ENCODE results near the gene LAMA5.

The LAMA5 gene

DNA sequence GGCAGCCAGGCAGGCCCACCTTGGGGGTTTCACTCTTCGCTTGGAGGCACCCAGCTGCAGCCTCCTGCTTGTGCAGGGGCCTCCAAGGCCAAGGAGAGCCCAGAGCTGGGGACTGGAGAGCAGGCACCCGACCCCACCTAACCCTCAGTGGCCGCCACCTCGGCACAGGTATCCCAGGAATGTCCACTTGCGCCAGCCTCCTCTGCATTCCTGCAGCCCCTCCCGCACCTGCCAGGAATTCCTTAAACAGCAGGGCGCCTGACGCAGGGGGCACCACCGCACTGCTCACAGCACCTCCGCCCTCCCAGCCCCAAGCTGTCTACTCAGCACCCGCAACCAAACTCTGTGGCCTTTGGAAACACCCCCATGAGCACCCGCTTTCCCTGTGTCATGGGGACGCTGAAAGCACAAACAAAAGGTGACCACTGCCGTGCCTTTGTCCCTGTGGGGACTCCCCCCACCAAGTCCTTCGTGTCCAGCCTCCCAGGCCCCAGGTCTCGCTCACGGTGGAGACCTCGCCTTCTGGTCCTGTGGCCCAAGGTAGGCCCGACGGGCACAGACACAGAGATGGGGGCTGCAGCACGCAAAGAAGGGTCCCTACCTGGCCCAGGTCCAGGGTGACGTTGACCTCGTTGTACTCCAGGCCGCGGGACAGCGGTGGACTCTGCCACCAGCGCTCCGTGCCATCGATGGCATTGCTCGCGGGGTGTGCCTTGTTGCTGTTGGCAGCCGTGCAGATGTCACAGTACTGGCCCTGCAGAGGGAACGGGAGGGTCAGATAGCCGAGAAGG is 5.1 kb downstream of the LAMA5 start:
- DNase-seq = no peak

DNA sequence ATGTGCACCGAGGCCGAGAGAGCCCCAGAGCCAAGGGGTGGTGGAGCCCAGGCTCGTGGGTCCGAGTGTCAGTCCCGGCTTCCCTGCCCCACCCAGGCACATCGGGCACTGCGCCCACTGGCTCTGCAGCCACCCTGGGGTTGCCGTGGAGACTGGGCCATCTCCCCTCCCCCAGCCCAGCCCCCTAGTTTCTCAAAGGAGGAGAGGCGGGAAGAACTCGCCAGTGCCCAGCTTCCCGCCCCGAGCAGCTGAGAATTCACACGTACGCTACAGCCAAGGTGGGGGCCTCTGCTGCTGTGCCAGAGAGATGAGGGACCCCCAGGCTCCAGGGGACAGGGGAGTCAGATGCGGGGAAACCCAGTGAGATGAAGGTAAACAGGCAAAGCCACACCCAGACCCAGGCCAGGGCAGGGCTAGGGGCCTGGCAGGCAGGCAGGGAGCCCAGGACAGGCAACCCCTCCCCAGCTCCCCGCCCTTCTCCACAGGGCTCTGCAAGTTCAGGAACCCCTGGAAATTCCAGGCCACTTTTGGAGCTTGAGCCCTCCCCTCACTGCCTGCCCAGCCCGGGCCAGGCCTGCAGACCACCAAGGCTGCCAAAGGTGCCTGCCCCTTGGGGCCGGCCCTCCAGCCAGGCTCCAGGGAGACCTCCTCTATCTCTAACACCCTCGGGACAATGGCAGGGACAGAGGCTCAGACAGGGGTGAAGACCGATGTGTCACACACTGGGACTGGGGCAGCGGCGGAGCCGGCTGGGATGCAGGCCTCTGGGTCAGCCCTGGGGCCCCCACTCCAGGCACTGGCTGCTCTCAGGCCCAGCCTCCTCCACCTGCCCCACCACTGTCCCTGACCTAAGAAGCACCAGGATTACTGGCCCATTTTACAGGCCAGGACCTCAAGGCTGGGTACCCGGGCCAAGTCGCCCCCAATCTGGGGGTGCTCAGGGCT is 6.0 kb downstream of the LAMA5 start:
- peak in 1 of 58 donors; percentile 25 for DNase-seq

DNA sequence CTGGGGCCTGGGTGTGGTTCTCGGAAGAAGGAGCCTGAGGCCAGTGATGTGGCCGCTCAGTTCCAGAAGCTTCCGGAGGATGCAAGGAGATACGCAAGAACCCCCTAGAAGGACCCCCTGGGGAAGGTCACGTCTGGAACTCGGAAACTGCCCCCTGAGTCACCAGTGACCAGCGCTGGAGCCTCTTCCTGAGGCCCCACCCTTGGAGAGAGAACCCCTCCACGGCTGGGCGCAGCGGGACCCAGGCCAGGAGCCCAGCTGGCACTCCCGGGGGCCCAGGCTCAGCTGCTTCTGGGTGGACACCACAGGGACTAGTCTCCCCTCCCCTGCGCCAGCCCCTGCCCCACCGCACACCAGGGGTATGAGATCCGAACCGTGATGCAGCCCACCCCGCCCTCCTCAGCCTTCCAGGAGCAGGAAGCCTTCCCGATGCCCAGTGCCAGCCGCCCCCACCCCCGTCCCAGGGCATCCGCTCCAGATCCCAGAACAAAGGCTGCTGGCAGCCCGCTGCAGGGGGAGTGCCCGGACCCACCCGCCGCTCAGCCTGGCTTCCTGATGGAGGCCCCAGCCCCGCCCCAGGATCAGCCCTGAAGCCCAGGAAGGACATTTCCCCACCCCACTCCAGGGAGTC is 7.5 kb downstream of the LAMA5 start:
- DNase-seq = peak in 2 of 58 donors; percentile 37 to 48

DNA sequence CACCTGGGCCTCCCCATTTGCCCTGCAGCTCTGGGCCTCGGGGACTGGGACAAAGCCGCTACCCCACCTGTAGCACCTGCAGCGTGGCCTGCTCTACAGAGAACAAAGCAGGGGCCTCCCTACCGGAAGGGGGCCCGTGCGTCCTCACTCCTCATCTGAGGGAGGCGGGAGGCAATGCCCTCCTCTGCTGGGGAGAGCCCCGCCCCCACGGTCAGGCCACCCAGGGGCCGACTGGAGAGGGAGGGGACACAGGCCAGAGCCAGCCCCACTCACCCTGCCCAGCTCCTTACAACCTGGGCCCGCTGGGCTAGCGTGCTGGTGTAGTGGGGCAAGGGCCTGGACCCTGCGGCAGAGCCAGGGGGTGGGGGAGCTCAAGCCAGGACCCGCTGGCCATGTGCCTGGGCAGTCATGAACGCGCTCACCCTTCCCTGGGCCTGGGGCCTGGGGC is 8.0 kb downstream of the LAMA5 start:
- DNase-seq = no peak

DNA sequence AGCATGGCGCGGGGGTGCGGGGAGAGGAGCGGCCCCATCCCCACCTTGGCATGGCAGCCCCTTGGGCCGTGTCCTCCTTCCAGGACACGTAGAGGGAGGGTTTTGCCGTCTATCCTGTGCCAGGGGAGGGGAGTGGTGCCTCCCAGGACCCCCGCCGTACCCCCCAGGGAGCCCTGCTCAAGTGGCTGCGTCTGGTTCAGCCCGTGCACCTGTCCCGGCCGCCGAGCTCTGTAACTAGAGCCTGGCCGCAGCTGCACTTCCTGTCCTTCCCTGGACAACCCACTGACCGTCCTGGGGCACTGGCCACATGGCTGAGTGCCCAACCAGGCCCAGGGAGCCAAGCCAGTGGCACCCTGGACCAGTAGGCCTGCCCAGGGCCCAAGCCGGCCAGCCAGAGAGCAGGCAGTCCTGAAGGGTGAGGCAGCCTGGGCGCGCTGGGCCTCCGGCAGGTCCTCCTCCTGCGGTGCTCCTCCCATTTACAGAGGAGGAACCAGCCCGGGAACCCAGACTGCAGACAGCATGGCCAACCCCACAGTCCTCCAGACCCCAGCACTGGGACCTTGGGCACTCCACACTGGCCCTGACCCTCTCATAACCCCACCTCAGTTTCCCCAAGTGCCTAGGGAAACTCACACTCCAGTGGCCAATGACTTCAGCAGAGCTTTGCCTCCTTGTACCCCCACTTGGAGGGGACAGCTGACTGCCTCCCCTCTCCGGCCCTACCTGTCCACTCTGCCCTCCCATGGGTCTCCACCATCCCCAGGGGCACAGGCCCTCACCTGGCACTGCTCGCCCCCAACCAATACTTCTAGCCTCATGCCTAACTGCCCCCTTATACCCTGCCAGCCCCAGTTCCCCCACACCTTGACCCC is 8.7 kb downstream of the LAMA5 start:
- no peak for DNase-seq

DNA sequence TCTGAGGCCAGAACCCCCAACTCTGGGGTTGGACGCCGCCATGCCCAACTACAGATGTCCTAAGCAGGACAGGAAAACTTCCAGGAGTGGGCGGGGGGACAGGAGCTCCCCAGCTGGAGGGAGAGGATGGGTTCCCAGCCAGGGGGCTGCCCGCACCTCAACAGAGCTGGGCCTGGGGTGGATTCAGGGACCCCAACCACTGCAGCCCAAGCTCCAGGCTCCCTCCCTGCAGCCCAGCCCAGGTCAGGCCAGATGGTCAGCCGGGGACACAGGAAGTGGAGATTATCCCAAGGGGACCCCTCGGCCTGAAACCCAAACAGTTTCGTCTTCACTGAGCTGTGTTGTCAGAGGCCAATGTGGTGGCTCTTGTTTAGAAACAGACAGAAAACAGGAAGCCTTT is 9.4 kb downstream of the LAMA5 start:
- DNase-seq = no peak

DNA sequence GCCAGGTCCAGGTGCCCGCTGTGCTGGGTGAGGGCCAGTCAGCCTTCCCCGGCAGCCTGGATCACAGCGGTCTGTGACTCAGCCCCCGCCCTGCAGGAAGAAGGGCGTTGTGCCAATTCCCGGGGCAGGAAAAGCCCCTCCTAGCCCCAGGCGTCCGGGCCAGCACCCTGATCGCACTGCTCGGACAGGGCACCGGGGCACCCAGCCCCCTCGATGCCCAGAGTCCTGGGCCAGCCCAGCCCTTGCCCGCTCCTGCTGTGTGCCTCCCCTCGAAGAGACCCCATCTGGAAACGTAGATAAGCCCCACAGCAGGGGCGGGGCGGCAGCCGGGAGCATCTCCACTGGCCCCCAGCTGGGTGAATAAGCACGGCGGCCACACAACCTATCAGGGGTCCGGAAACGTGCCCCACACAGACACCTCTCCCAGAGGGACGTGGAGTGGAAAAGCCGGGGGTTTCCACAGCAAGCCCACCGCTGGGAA is 9.9 kb downstream of the LAMA5 start:
- DNase-seq = peak in 3 of 58 donors; percentile 24 to 51 (median 40)

DNA sequence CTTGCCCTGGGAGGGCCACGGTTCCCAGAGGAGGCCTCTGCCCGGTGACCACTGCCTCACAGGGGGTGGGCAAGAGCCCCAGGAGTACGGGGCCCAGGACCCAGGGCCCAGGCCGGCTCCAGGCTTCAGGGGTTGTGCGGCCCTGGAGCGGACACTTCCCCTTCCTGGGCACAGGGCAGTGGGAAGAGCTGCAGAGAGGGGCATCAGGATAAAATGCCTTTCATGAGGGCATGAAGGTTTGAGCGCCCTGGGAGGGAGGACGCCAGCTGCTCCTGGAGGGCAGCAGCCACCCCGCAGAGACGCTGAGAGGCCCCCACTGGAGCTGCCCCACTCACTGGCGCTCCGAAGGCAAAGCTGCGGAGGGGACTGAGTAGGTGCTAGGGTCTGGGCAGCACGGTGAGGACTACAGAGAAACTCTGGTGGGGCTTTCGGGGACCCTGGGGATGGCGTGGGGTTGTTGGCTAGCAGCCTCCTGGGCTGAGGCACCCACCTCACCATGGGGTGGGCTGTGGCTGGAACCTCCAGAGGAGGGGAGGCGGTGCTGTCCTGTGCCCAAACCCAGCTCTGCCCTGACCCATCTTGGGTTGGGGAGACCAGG is 10.4 kb downstream of the LAMA5 start:
- DNase-seq = no peak

DNA sequence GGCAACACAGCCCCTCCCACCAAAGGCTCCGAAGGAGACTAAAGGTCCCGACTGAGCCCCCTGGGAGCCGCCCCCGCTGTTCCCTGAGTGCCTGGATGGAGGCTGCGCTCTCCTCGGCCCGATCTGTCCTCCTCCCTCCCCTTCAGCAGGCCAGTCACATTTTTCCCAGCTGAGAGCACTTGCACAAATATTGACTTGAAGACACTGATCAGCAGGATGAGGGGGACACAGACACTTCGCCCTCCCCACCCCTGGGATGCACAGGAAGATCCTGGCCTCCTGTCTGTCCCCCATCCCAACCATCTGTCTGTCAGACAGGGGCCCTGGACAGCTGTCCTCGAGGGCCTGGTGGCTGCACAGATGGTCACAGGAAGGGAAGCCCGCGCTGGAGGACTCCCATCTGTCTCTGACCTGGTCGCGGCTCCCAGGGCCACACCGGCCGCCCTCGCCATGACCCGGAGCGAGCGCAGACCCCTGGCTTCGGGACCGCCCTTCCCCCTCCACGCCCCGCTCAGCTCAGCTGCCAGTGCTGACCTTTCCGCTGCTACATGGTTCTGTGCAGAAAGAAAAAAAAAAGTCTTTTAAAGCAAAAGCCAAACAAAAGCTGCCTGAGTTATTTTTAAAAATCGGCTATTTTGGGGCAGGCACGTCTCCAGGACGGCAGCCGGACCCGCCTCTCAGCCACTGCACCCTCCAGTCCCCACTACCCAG is 11.1 kb downstream of the LAMA5 start:
- peak in 6 of 58 donors; percentile 19 to 54 (median 38) for DNase-seq

DNA sequence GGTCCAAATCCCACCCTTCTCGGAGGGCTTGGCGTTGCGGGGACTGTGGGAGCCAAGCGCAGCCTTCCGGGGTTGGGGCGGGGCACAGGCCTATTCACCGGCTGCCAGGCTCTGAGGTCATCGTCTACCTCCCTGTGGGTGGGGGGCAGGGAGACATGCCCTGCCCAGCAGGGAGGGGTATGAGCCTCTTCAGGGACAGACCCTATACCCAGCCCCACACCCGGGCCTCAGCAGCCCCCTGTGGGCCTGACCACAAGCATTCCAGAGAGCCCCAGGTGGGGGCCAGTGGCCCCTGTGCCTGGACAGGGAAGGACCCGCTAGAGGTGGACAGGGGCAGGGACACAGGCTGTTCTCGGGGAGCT is 11.6 kb downstream of the LAMA5 start:
- peak in 13 of 58 donors; percentile 30 to 53 (median 41) for DNase-seq

DNA sequence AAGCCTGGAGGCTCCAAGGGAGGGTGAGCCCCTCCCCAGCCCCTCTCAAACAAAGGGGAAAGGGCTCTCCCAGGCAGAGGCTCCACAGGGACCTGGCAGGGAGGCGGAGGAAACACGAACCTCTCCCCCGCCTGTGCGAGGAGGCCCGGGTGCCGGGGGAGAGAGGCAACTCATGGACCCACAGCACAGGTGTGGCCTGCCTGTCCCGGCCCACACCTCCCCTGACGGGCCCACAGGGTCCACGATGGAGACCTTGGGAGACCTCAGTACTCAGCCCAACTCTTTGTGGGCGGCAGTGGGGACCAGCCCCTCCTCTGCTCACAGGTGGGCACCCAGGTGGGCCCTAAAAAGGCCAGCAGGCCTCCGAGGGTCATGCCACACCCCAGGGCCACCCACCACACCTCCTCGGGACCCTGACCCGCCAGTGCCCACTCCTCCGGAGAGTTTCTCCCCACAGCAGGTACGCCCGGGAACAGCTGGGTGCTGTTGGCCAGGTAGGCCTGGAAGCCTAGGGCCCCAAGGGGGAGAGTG is 12.2 kb downstream of the LAMA5 start:
- no peak for DNase-seq

DNA sequence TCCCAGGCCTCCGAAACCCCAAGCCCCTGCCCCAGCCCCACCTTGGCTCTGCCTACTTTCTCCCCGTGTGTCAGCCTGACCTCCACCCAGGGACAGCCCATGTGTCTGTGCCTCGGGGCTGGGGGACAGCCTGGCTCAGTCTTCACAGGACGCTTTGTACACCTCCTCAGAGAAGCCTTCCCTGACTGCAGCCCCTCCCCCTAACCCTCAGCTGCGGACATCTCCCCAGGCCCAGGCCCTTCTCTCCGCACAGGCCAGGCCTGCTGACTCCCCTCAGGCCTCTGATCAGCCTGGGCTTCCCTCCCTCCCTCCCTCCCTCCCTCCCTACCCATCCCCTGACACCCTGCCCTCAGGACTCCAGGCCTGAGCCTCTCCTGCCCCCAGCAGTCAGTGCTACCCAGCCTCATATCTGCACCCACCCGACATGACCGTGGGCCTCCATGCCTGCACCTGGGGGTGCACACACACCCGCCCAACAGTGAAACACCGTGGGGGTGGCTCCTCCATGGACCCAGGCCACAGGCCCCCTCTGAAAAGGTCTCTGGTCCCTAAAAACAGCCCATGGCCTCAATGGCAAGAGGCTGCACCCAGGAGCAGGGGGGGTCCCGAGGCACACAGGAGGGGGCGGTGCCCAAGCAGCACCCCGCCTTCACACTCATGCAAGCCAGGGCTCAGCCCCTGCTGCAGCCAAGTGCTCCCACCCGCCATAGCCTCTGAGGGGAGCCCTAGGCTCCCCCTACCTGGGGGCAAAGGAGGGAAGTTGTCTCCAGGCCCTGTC is 12.9 kb downstream of the LAMA5 start:
- DNase-seq = no peak

DNA sequence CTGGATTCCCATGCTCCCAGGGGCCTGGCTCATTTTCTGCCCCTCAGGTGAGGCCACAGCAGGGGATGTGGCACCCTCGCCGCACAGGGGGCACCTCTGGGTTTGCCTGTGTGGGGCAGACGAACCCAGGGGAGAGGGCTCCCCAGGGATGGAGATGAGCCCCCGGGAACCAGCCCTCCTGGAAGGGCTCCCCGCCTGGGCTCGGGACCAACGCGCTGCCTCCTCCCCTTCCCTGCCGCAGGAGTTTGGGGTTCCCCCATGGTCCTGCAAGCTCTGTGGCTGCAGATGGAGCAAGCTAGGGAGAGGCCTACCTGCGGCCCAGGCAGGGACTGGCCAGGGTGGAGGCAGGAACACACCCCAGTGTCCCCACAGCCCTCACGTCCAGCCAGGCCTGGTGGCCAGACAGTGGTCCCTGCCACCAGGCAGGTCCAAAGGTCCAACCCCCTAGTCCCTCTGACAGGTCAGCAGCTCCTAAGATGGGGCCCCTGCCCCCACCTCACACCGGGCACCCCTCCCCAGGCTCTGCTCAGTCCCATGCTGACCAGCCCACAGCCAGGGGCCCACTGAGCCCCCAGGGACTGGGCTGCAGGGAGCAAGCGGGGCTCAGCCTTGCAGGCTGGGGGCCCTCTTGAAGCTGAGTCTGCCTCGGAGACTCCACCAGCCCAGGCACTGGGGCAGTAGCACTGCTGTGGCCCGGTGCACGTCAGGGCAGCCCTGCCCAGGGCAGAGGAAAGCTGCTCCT is 13.7 kb downstream of the LAMA5 start:
- no peak for DNase-seq

DNA sequence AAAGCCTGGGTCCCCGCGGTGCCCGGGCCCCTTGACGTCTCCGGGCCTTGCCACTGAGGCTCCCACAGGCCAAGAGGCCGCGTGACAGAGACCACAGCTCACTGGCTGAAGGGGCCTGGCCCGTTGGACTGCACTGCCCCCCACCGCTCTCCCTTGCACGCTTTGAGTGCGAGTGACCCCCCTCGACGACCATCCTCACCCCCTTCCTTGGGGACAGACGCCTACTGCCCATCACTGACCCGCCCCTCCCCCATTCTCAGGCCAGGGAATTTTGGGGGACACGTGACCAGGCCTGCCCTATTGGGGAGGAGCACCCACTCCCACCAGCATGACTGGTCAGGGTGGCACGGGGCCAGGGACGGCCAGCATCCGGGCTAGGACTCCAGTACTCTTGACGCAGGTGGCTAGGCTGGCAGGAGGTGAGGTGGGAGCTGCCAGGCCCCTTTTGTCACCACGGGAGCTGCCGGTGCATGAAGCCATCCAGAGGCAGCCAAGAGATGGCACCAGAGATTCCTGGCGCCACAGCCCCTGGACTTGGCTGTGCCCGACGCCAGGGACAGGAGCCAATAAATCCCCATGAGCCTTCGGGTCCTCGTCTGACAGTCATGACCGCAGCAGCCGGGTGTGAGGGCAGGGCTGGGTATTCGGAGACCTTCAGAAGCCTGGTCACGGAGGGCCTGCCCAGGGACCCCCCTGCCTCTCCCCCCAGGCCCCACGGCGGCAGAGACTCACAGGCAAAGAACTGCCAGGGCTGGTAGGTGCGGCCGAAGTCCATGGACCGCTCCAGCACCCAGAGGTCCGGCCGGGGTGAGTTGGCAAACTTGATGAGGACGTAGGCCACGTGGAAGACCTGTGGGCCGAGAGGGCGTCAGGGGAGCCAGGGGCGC is 14.5 kb downstream of the LAMA5 start:
- peak in 53 of 58 donors; percentile 41 to 85 (median 73) for DNase-seq

DNA sequence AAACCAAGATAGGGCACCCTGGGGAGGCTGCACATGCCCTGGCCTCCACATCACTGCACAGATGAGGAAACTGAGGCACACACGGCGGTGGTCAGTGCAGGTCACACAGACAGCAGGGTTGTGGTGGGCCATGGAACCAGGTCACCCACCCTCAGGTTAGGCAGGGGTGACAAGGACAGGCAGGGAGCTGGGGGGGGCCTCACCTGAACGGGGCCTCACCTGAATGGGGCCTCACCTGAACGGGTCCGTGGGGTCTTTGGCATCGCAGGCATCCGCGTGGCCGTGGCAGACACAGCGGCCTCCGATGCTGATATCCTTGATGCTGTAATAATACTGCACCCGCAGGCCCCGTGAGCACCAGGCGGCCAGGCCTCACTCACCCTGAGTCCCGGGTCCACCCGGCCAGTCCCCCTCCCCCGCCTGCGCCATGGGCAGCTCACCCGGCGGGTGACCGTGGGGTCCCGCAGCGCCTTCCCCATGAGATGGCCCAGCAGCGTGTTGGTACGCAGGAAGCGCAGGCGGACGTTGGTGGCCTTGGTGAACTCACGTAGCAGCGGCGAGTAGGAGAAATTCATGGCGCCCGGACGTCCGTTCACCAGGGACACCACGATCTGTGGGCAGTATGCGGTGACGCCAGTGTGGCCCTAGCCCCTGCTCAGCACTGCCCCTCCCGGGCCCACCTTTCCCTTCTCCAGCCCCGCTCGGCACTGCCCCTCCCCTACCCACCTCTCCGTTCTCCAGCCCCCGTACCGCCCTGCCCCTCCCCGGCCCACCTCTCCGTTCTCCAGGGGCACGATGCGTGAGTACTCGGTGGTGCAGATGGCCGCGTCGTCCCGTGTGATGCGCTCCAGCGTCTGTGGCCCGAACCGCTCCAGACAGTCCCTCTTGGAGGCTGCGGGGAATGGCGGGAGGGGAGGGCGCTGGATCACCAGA is 15.4 kb downstream of the LAMA5 start:
- DNase-seq = no peak

Measured in anterior cingulate cortex (tissue), 58 donors.